MM.1S (cell line): Measurements from ENCODE around the gene TSPAN10.

Experiments
- DNase-seq: peaks from one replicate; pipeline ENCODE4 v3.0.0-alpha.2; 2015
- H2AFZ ChIP-seq: fragments of 300-600 bp; sonication (generic); 2 replicates; pipeline ENCODE4 v1.6.0; 2016; ENCODE audit warnings: antibody characterized with exemption, low read length
- H3F3A ChIP-seq: fragments of 300-600 bp; sonication (generic); 2 replicates; pipeline ENCODE4 v1.6.1; 2016; ENCODE audit warnings: mild to moderate bottlenecking, antibody characterized with exemption, low read length, moderate library complexity, mixed read lengths; ENCODE audit not compliant: insufficient read depth
- H3K27ac ChIP-seq: fragments of 300-600 bp; sonication (generic); 2 replicates; pipeline ENCODE4 v1.5.1; 2016; ENCODE audit warnings: mild to moderate bottlenecking, low read length
- H3K27me3 ChIP-seq: fragments of 300-600 bp; sonication (generic); replicated peaks from 2 replicates; pipeline ENCODE4 v1.6.0; 2016; ENCODE audit warnings: low read length; ENCODE audit not compliant: insufficient read depth
- H3K36me3 ChIP-seq: fragments of 300-600 bp; sonication (generic); replicated peaks from 2 replicates; pipeline ENCODE4 v1.6.1; 2016; ENCODE audit warnings: mild to moderate bottlenecking, low read length, mixed read lengths; ENCODE audit not compliant: insufficient read depth
- H3K4me1 ChIP-seq: fragments of 300-600 bp; sonication (generic); 2 replicates; pipeline ENCODE4 v1.6.1; 2016; ENCODE audit warnings: low read length, mixed read lengths
- H3K4me2 ChIP-seq: fragments of 300-600 bp; sonication (generic); 2 replicates; pipeline ENCODE4 v1.6.0; 2016; ENCODE audit warnings: low read depth, low read length
- H3K4me3 ChIP-seq: fragments of 300-600 bp; sonication (generic); 2 replicates; pipeline ENCODE4 v1.5.1; 2016; ENCODE audit warnings: low read length, mixed read lengths
- H3K79me2 ChIP-seq: fragments of 300-600 bp; sonication (generic); 2 replicates; pipeline ENCODE4 v1.6.1; 2016; ENCODE audit warnings: mixed run types, low read length, mixed read lengths
- H3K9ac ChIP-seq: fragments of 300-600 bp; sonication (generic); 2 replicates; pipeline ENCODE4 v1.6.1; 2016; ENCODE audit warnings: low read length, mixed read lengths
- H3K9me2 ChIP-seq: fragments of 300-600 bp; sonication (generic); replicated peaks from 2 replicates; pipeline ENCODE4 v1.6.1; 2016; ENCODE audit warnings: mild to moderate bottlenecking, low read length, mixed read lengths; ENCODE audit not compliant: insufficient read depth
- H3K9me3 ChIP-seq: fragments of 300-600 bp; sonication (generic); replicated peaks from 2 replicates; pipeline ENCODE4 v1.6.1; 2016; ENCODE audit warnings: mild to moderate bottlenecking, low read length, mixed read lengths; ENCODE audit not compliant: insufficient read depth
- H4K20me1 ChIP-seq: fragments of 300-600 bp; sonication (generic); 2 replicates; pipeline ENCODE4 v1.6.1; 2016; ENCODE audit warnings: mild to moderate bottlenecking, low read length, moderate library complexity, mixed read lengths; ENCODE audit not compliant: insufficient read depth
- CTCF ChIP-seq: fragments of 300-600 bp; sonication (generic); IDR thresholded peaks from 2 replicates; pipeline ENCODE4 v1.5.1; 2016; ENCODE audit warnings: antibody characterized with exemption, low read length, mixed read lengths
- EZH2 ChIP-seq: fragments of 300-600 bp; sonication (generic); optimal IDR thresholded peaks from 2 replicates; pipeline ENCODE3; 2017; ENCODE audit warnings: low read depth, mild to moderate bottlenecking, antibody characterized with exemption, low read length, mixed read lengths
- EZH2phosphoT487 ChIP-seq: fragments of 300-600 bp; sonication (generic); IDR thresholded peaks from 2 replicates; pipeline ENCODE4 v1.6.1; 2018; ENCODE audit warnings: antibody characterized with exemption, low read length

TSPAN10 gene

GRCh38 chr17:81635973-81636504, 957 bp upstream of the TSPAN10 start:
- H3K4me2 ChIP-seq = peak overlapping the region; percentile 65
- no peaks in the 10 kb centered on the region for H3K36me3 ChIP-seq
- peak; percentile 12 for DNase-seq
- H3K9me3 ChIP-seq = no peaks in the 10 kb centered on the region
- peaks cover 4% of the 10 kb centered on the region; the same call in 1 of the 2 replicates for H3F3A ChIP-seq
- H3K4me1 ChIP-seq = peaks cover 4% of the 10 kb centered on the region
- H3K9ac ChIP-seq = peak overlapping the region; percentile 94
- H4K20me1 ChIP-seq = peaks cover 8% of the 10 kb centered on the region
- peak overlapping the region; percentile 100 for H3K4me3 ChIP-seq
- H3K27me3 ChIP-seq = no peaks in the 10 kb centered on the region
- TF ChIP-seq EZH2 = no peak
- TF ChIP-seq EZH2phosphoT487 = no peak
- no peak for TF ChIP-seq CTCF
- H3K9me2 ChIP-seq = no peaks in the 10 kb centered on the region
- peak overlapping the region; percentile 67 for H3K27ac ChIP-seq
- peak overlapping the region; percentile 47; the same call in 1 of the 2 replicates for H2AFZ ChIP-seq
- H3K79me2 ChIP-seq = peaks cover 54% of the 10 kb centered on the region

- Histone ChIP-seq H3K27me3 (no peaks in the 10 kb centered on the region; the same call in 1 of the 2 replicates), H3K4me2 (no peak overlapping the region), H3K27ac (no peak overlapping the region), H3K9me2 (no peaks in the 10 kb centered on the region), H2AFZ (no peak overlapping the region), H3K4me3 (no peak overlapping the region), H3K79me2 (peaks cover 30% of the 10 kb centered on the region), H3K4me1 (peaks cover 4% of the 10 kb centered on the region), H3K36me3 (no peaks in the 10 kb centered on the region), H3F3A (peaks cover 4% of the 10 kb centered on the region; the same call in 1 of the 2 replicates), H4K20me1 (peaks cover 5% of the 10 kb centered on the region), H3K9me3 (no peaks in the 10 kb centered on the region), H3K9ac (no peak overlapping the region)
- no peak for DNase-seq
- TF ChIP-seq CTCF = no peak
Measured at GRCh38 chr17:81638683-81639082, 1.7 kb downstream of the TSPAN10 start.

DNA sequence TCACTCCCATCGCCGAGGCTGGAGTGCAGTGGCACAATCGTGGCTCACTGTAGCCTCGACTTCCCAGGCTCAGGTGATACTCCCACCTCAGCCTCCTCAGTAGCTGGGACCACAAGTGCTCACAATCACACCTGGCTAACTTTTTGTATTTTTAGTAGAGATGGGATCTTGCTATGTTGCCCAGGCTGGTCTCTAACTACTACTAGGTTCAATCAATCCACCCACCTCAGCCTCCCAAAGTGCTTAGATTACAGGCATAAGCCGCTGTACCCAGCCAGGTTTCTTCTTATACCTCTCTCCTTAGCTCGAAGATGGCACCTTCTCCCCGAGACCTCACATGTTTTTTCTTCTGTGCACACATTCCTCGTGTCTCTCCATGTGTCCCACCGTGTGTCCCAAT, 3.0 kb downstream of the TSPAN10 start:
- Histone ChIP-seq H3K4me2 (no peak overlapping the region), H3K9me2 (no peaks in the 10 kb centered on the region), H3K27ac (no peak overlapping the region), H4K20me1 (peaks cover 5% of the 10 kb centered on the region; the same call in 1 of the 2 replicates), H3K36me3 (no peaks in the 10 kb centered on the region), H3K79me2 (peaks cover 17% of the 10 kb centered on the region), H3K9ac (no peak overlapping the region), H3K9me3 (no peaks in the 10 kb centered on the region), H3K4me1 (peaks cover 4% of the 10 kb centered on the region), H3K27me3 (peaks cover 10% of the 10 kb centered on the region), H3F3A (peaks cover 4% of the 10 kb centered on the region; the same call in 1 of the 2 replicates), H2AFZ (no peak overlapping the region), H3K4me3 (no peak overlapping the region)
- no peak for TF ChIP-seq EZH2
- TF ChIP-seq CTCF = no peak
- TF ChIP-seq EZH2phosphoT487 = no peak
- no peak for DNase-seq
